ENCODE data around the gene SASH3. TPM values are rescaled to one million over a fixed set of nuclear protein-coding genes. Genes with fewer than 3 reads are reported as not detected.

The SASH3 gene
- total RNA-seq, 1 donor from 2014 or later = 129 TPM

GRCh38 chrX:129781134-129781672, 1.5 kb downstream of the SASH3 start:
- Mint-ChIP-seq H3K4me3 (peak overlapping the region; percentile 87), H3K4me1 (ENCODE audit: low read depth) (peaks cover 63% of the 10 kb centered on the region), H3K27me3 (ENCODE audit: insufficient read depth) (no peaks in the 10 kb centered on the region), H3K36me3 (ENCODE audit: low read depth) (peaks cover 39% of the 10 kb centered on the region), H3K27ac (peak overlapping the region; percentile 91), H3K9me3 (no peaks in the 10 kb centered on the region)
- intact Hi-C loops (cut with micrococcal nuclease) = loop anchor here (1.0 to 10.0 kb wide), 8 partner anchors 12 to 394 kb away; partner anchors contain the start of genes BCORL1 and RAB33A
- peak; percentile 65 for DNase-seq (ENCODE audit: low spot score)

GRCh38 chrX:129781680-129782495, 2.1 kb downstream of the SASH3 start:
- Mint-ChIP-seq H3K36me3 (ENCODE audit: low read depth) (peaks cover 42% of the 10 kb centered on the region), H3K4me3 (peak overlapping the region; percentile 87), H3K9me3 (no peaks in the 10 kb centered on the region), H3K4me1 (ENCODE audit: low read depth) (peaks cover 63% of the 10 kb centered on the region), H3K27me3 (ENCODE audit: insufficient read depth) (no peaks in the 10 kb centered on the region), H3K27ac (peak overlapping the region; percentile 91)
- intact Hi-C loops (cut with micrococcal nuclease) = loop anchor here (1.0 to 10.0 kb wide), 9 partner anchors 13 to 393 kb away; partner anchors contain the start of genes BCORL1, RAB33A and ZDHHC9
- DNase-seq (ENCODE audit: low spot score) = no peak

- no peak for DNase-seq (ENCODE audit: low spot score)
- Mint-ChIP-seq H3K4me3 (peak overlapping the region; percentile 87), H3K4me1 (ENCODE audit: low read depth) (peaks cover 62% of the 10 kb centered on the region), H3K27me3 (ENCODE audit: insufficient read depth) (no peaks in the 10 kb centered on the region), H3K27ac (peak overlapping the region; percentile 91), H3K9me3 (no peaks in the 10 kb centered on the region), H3K36me3 (ENCODE audit: low read depth) (peaks cover 49% of the 10 kb centered on the region)
- intact Hi-C loops (cut with micrococcal nuclease) = loop anchor here (1.0 to 10.0 kb wide), 6 partner anchors 40 to 392 kb away; partner anchors contain the start of genes BCORL1, RAB33A and ZDHHC9
Observed at GRCh38 chrX:129782706-129783105, 3.0 kb downstream of the SASH3 start.

- peak overlapping the region; percentile 87 for H3K4me3 Mint-ChIP-seq
- H3K4me1 Mint-ChIP-seq (ENCODE audit: low read depth) = peaks cover 60% of the 10 kb centered on the region
- no peak for DNase-seq (ENCODE audit: low spot score)
- no peaks in the 10 kb centered on the region for H3K9me3 Mint-ChIP-seq
- H3K27ac Mint-ChIP-seq = peak overlapping the region; percentile 91
- H3K27me3 Mint-ChIP-seq (ENCODE audit: insufficient read depth) = no peaks in the 10 kb centered on the region
- H3K36me3 Mint-ChIP-seq (ENCODE audit: low read depth) = peaks cover 50% of the 10 kb centered on the region
- intact Hi-C loops (cut with micrococcal nuclease) = loop anchor here (1.0 to 10.0 kb wide), 6 partner anchors 40 to 391 kb away; partner anchors contain the start of genes BCORL1, RAB33A and ZDHHC9
Observed at GRCh38 chrX:129783291-129783713, 3.6 kb downstream of the SASH3 start.

GRCh38 chrX:129784371-129784770, 4.6 kb downstream of the SASH3 start:
- Mint-ChIP-seq H3K9me3 (no peaks in the 10 kb centered on the region), H3K27me3 (ENCODE audit: insufficient read depth) (no peaks in the 10 kb centered on the region), H3K4me3 (peak overlapping the region; percentile 87), H3K27ac (peak overlapping the region; percentile 91), H3K36me3 (ENCODE audit: low read depth) (peaks cover 54% of the 10 kb centered on the region), H3K4me1 (ENCODE audit: low read depth) (peaks cover 50% of the 10 kb centered on the region)
- intact Hi-C loops (cut with micrococcal nuclease) = loop anchor here (5.0 to 10.0 kb wide), 4 partner anchors 42 to 390 kb away; partner anchors contain the start of genes BCORL1 and RAB33A
- no peak for DNase-seq (ENCODE audit: low spot score)

- no peak for DNase-seq (ENCODE audit: low spot score)
- Mint-ChIP-seq H3K27ac (peak overlapping the region; percentile 73), H3K4me3 (peak overlapping the region; percentile 74), H3K9me3 (no peaks in the 10 kb centered on the region), H3K27me3 (ENCODE audit: insufficient read depth) (no peaks in the 10 kb centered on the region), H3K4me1 (ENCODE audit: low read depth) (peaks cover 48% of the 10 kb centered on the region), H3K36me3 (ENCODE audit: low read depth) (peaks cover 50% of the 10 kb centered on the region)
- intact Hi-C loops (cut with micrococcal nuclease) = loop anchor here (10.0 kb wide), 2 partner anchors 181 to 389 kb away; partner anchors contain the start of gene RAB33A
Observed at GRCh38 chrX:129785160-129785947, 5.6 kb downstream of the SASH3 start.

GRCh38 chrX:129786210-129786651, 6.5 kb downstream of the SASH3 start:
- Mint-ChIP-seq H3K4me3 (peak overlapping the region; percentile 69), H3K36me3 (ENCODE audit: low read depth) (peaks cover 47% of the 10 kb centered on the region), H3K9me3 (no peaks in the 10 kb centered on the region), H3K27ac (peak overlapping the region; percentile 79), H3K27me3 (ENCODE audit: insufficient read depth) (no peaks in the 10 kb centered on the region), H3K4me1 (ENCODE audit: low read depth) (peaks cover 48% of the 10 kb centered on the region)
- intact Hi-C loops (cut with micrococcal nuclease) = loop anchor here (10.0 kb wide), 2 partner anchors 181 to 389 kb away; partner anchors contain the start of gene RAB33A
- DNase-seq (ENCODE audit: low spot score) = no peak

GRCh38 chrX:129787336-129788055, 7.7 kb downstream of the SASH3 start:
- intact Hi-C loops (cut with micrococcal nuclease) = loop anchor here (10.0 kb wide), 2 partner anchors 183 to 387 kb away; partner anchors contain the start of gene RAB33A
- H3K9me3 Mint-ChIP-seq = no peaks in the 10 kb centered on the region
- H3K4me1 Mint-ChIP-seq (ENCODE audit: low read depth) = peaks cover 41% of the 10 kb centered on the region
- H3K36me3 Mint-ChIP-seq (ENCODE audit: low read depth) = peaks cover 43% of the 10 kb centered on the region
- H3K27ac Mint-ChIP-seq = peak overlapping the region; percentile 19
- H3K27me3 Mint-ChIP-seq (ENCODE audit: insufficient read depth) = no peaks in the 10 kb centered on the region
- H3K4me3 Mint-ChIP-seq = peak overlapping the region; percentile 20
- DNase-seq (ENCODE audit: low spot score) = no peak

GRCh38 chrX:129788527-129788926, 8.8 kb downstream of the SASH3 start:
- H3K36me3 Mint-ChIP-seq (ENCODE audit: low read depth) = peaks cover 36% of the 10 kb centered on the region

GRCh38 chrX:129790146-129790545, 10.4 kb downstream of the SASH3 start:
- H3K4me1 Mint-ChIP-seq (ENCODE audit: low read depth) = peaks cover 18% of the 10 kb centered on the region
- no peak for DNase-seq (ENCODE audit: low spot score)
- intact Hi-C loops (cut with micrococcal nuclease) = no loop called here
- H3K27ac Mint-ChIP-seq = no peak overlapping the region
- H3K4me3 Mint-ChIP-seq = no peak overlapping the region
- H3K36me3 Mint-ChIP-seq (ENCODE audit: low read depth) = peaks cover 31% of the 10 kb centered on the region
- no peaks in the 10 kb centered on the region for H3K9me3 Mint-ChIP-seq
- H3K27me3 Mint-ChIP-seq (ENCODE audit: insufficient read depth) = no peaks in the 10 kb centered on the region

More at GRCh38 chrX:129788527-129788926, 8.8 kb downstream of the SASH3 start:
- H3K9me3 Mint-ChIP-seq = no peaks in the 10 kb centered on the region
- H3K27me3 Mint-ChIP-seq (ENCODE audit: insufficient read depth) = no peaks in the 10 kb centered on the region
- H3K4me3 Mint-ChIP-seq = no peak overlapping the region
- peaks cover 32% of the 10 kb centered on the region for H3K4me1 Mint-ChIP-seq (ENCODE audit: low read depth)
- intact Hi-C loops (cut with micrococcal nuclease) = loop anchor here (10.0 kb wide), 2 partner anchors 184 to 386 kb away; partner anchors contain the start of gene RAB33A
- DNase-seq (ENCODE audit: low spot score) = no peak
- H3K27ac Mint-ChIP-seq = no peak overlapping the region

- no peaks in the 10 kb centered on the region for H3K27me3 Mint-ChIP-seq (ENCODE audit: insufficient read depth)
- H3K4me1 Mint-ChIP-seq (ENCODE audit: low read depth) = peaks cover 12% of the 10 kb centered on the region
- intact Hi-C loops (cut with micrococcal nuclease) = no loop called here
- DNase-seq (ENCODE audit: low spot score) = no peak
- H3K27ac Mint-ChIP-seq = no peak overlapping the region
- peaks cover 27% of the 10 kb centered on the region for H3K36me3 Mint-ChIP-seq (ENCODE audit: low read depth)
- H3K4me3 Mint-ChIP-seq = no peak overlapping the region
- H3K9me3 Mint-ChIP-seq = no peaks in the 10 kb centered on the region
Observed at GRCh38 chrX:129790808-129791207, 11.1 kb downstream of the SASH3 start.

- H3K9me3 Mint-ChIP-seq = no peaks in the 10 kb centered on the region
- H3K36me3 Mint-ChIP-seq (ENCODE audit: low read depth) = peaks cover 30% of the 10 kb centered on the region
- no peaks in the 10 kb centered on the region for H3K27me3 Mint-ChIP-seq (ENCODE audit: insufficient read depth)
- intact Hi-C loops (cut with micrococcal nuclease) = no loop called here
- H3K4me1 Mint-ChIP-seq (ENCODE audit: low read depth) = peaks cover 6% of the 10 kb centered on the region
- H3K4me3 Mint-ChIP-seq = no peak overlapping the region
- no peak overlapping the region for H3K27ac Mint-ChIP-seq
- DNase-seq (ENCODE audit: low spot score) = no peak
Observed at GRCh38 chrX:129791336-129791735, 11.6 kb downstream of the SASH3 start.
